ENCODE measurements around the gene RNASE13.

RNASE13 gene

DNA sequence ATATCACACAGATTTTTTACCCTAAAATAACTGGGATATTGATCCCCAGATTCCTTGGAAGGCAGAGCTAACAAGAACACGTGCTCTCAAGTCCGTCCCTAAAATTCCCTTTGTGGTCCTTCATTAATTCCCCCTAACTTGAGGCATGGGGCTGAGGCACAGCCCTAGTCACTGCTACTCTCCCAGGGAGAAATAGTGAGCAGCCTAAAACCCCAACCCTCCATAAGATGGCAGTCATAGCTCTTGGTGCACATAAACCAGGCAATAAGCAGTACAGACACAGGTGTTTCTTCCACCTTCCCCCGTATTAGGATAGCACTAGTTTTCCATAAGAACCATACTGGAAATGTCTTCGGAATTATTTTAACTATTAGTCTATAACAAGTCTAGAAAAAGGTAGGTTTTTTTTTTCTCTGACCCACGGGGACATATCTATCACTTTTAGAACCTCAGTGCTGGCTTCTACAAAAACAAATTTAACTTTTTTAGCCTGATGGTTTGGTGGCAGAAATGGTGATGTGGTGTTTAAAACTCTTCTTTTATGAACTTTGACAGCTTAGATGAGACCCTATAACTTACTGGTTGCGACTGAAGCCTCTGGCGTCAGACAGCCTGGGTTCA is 32.4 kb upstream of the RNASE13 start:
- no peak for DNase-seq (ENCODE audit: low read depth in 2 of 2)

DNA sequence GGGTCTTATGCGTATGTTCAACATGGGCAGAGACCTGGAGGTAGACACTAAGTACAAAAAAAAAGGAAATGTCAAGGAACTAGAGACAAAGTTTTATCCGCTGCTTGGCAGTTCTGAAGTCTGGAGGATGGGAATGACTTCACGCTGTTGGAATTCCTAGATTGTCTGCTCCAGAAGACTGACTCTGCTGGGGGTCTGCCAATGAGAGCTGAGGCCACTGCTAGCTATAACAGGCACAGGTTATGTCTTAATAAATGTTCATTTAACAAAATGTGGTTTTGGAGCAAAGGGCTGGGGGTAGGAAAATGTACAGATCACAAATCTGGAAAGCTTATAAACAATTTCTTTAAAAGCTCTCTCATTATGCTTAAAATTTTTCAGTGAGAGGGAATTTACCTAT is 28.9 kb upstream of the RNASE13 start:
- no peak for DNase-seq (ENCODE audit: low read depth in 2 of 2)

DNA sequence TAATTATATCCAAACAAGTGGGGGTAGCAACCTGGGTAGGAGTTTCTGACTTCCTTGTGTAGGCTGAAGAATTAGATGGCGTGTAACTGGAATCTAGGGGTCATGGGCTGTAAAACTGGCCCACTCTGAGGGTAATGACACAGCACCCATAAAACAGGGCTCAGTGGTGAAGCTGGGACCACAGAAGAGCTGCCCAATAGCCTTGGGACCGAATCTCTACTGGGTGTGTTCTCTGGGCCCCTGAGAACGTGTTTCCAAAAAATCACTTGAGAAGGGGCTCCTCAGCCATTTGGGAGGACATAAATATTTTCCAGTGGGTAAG is 26.7 kb upstream of the RNASE13 start:
- DNase-seq (ENCODE audit: low read depth in 2 of 2) = no peak

DNA sequence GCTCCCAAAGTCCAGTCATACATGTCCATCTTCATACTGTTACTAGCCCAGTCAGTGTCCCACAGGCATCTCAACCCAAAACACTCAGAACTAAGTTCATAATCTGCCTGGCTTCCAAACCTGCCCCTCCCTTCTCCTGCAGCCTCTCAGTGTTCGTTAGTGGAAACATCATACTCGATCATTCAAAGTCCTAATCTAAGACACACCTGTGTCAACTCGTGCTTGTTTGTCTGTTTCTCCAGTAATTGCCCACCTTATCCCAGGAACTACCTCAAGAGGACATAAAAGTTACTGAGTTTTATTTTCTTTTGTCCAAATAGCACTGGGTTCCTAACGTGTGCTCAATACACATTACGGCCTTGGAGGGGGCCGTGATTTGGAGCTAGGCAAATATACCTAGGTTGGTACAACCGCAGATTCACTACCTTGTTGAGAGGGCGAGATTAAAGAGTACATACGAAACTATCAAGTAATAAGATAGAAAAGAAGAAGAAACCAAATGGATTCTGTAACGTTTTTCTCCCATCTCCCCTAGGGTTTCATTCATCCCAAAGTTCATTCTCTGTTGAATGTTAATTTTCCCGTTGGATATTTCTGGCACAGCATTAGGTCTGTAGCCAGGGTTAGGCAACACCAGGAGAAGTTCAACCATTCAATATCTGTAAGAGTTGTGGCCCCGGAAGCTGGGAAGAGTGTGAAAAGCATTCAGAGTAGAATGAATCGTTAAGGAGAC is 26.2 kb upstream of the RNASE13 start:
- no peak for DNase-seq (ENCODE audit: low read depth in 2 of 2)

DNA sequence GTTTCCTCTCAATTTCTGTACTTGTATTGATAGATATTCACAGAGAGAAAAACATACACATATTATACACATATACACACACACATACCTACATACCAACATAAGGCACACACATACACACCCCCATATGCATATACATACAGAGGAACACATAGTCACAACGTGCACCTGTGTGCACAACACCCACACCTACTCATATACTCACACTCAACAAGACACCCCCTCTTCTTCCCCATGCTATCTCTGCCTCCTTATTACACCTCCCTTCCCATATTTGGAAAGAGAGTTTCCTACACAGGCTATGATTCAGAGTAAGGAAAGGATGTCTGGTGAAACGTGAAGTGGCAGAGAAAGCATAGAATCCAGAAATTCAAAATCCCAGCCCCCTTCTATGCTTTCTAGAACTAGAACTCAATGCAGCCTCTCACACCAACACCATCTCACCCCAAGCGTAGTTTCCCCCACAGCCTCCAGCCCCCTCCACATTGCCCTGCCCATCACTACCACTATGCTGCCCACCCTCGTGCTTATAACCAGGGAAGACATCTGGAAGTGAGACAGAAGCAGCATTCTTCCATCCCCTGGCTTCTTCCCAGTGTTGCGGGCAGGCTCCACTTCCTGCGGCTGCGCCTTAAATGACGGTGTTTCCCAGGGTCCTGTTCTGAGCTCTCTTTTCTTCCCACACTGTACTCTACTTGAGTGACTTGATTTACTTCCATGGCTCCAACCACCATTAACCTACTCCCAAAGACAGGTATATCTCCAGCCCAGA is 25.4 kb upstream of the RNASE13 start:
- DNase-seq (ENCODE audit: low read depth in 2 of 2) = no peak

DNA sequence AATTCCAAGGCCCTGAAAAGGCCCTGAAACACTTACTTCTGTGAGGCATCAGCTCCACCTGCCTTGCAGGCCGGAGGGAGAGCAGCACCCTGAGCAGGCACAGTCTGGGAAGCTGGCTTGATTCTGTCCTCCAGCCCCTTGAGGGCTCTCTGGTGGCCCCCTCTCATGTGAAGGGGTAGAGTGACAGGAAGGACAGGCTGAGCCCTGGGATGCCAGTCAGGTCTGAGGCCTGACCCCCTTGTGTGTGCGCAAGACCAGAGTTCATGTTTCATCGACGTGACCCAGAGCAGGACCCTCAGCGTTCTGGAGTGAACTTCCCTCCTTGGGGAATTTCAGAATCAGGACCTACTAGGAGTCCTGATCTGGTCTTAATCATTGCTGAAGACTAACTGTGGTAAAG is 24.3 kb upstream of the RNASE13 start:
- no peak for DNase-seq (ENCODE audit: low read depth in 2 of 2)

DNA sequence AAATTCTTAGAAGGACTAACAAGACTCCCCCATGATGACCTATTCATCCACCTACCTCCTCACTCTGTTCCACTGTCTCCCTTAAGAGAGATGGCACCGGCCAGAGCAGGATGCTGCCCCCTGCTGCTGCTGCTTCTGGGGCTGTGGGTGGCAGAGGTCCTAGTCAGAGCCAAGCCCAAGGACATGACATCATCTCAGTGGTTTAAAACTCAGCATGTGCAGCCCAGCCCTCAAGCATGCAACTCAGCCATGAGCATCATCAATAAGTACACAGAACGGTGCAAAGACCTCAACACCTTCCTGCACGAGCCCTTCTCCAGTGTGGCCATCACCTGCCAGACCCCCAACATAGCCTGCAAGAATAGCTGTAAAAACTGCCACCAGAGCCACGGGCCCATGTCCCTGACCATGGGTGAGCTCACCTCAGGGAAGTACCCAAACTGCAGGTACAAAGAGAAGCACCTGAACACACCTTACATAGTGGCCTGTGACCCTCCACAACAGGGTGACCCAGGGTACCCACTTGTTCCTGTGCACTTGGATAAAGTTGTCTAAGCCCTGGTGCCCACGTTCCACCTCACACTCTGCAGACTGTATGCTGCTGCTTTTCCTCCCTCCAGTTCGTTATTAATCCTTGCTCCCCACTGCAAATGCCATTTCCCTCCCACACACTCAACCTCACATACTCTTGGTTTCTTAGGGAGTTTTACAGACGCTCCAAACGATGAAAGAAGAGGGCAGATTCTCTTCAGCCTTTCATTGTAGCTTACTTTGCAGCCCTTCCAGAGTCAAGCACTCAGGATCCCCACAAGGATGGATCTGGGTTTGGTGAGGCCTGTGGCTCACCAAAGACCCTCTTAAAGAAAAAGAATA is 23.4 kb upstream of the RNASE13 start, which contains the start of gene RNASE8:
Gene RNASE8 (plus strand): TSS at position 20 of the 873 bp plus-strand sequence. CDS start 71 bp downstream, at position 91.
- no peak for DNase-seq (ENCODE audit: low read depth in 2 of 2)

DNA sequence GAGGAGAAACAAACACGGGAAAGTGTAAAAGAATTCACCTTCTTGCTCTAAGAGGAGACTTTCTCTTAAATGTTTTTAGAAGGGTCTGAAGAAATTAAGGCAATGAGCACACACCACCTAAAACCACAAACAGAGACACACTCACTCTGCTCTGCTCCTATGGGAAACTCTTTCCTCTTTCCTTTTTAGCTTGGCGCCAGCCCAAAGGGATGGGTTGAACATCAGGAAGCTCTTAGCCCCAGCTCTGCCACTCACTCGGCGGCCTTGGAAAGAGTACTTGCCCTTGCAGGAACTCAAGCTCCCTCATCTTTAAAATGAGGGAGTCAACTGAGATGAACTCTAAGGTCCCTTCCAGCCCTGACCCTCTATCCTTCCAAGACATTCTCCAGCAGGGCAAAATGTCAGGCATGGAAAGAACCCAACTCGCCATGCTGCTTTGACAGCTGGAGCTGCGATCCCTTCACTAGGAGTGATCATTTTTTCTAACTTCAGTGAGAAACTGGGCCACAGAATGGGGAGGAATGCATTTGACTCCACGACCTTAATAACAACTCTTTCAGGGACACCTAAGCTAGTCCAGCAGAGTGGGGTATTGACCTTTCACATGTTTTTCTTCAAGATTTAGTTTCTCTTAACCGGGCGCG is 22.0 kb upstream of the RNASE13 start:
- DNase-seq (ENCODE audit: low read depth in 2 of 2) = no peak

DNA sequence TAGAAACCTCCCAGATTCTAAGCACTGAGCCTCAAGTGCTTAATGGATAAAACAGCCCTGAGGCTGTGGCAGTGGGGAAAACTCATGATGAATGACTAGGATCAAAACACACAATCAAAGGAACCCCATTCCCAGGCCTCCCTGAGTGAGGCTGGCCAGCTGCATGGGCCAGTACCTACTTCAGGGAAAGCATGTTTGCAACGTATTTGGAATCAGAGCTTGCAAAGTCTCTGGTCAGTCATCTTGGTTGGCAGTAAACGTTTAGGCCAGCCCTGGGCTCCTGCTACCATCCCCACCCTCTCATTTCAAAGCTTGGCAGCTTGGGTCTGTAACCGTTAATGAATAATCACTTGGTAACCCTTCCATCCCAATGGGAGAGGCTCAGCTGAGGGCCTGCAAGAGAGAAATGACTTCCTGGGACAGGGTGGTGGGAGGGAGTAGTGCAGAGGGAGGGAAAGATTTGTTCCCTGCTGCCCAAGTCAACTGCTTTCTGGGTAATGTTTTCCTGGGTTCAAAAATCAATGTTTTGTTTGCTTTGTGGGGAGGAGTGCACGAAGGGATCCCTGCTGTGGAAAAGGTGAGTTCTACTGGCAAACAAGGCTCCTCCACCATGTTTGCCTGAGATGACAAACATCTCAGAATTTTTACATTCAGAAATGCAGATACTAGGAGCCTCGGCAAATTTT is 21.0 kb upstream of the RNASE13 start:
- DNase-seq (ENCODE audit: low read depth in 2 of 2) = no peak

DNA sequence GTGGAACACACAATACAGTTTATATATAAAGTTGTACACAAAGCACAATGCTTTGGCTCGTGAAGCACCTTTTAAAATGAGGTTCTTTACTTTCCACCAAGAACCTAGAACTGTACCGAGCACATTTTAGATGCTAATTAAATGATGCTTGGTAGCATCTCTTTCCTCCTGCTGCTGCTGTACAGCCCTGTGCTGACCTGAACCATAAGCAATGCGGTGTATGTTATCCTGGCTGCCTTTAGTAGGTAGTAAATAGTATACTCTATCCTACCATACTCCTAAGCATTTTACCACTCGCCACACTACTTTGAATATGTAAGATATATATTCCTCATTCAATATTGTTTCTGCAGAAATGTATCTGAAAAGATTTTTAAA is 20.1 kb upstream of the RNASE13 start:
- DNase-seq (ENCODE audit: low read depth in 2 of 2) = no peak

DNA sequence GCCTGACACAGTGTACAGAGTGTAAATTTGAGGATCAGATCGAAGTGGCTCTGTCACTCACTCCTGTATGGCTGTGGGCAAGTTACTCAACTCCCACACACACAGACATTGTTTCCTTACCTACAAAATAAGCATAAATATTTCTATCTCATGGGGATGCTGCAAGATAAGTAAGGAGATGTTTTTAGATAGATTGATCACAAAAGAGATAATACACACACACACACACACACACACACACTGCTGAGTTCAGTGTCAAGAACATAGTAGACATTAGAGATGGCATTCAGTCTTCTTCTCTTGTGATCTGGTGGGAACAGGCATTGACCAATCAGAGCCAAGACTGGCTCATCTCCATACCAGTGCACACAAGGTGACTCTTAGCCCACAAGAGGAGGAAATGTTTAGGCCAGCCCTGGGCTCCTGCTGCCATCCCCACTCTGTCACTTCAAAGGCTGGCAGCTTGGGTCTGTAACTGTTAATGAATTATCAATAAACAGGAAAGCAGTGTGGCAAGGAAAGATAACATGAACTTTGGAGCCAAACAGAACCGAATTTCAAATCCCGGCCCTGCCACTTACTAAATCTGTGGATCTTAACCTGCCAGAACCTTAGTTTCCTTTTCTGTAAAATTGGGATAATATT is 19.6 kb upstream of the RNASE13 start:
- DNase-seq (ENCODE audit: low read depth in 2 of 2) = no peak

DNA sequence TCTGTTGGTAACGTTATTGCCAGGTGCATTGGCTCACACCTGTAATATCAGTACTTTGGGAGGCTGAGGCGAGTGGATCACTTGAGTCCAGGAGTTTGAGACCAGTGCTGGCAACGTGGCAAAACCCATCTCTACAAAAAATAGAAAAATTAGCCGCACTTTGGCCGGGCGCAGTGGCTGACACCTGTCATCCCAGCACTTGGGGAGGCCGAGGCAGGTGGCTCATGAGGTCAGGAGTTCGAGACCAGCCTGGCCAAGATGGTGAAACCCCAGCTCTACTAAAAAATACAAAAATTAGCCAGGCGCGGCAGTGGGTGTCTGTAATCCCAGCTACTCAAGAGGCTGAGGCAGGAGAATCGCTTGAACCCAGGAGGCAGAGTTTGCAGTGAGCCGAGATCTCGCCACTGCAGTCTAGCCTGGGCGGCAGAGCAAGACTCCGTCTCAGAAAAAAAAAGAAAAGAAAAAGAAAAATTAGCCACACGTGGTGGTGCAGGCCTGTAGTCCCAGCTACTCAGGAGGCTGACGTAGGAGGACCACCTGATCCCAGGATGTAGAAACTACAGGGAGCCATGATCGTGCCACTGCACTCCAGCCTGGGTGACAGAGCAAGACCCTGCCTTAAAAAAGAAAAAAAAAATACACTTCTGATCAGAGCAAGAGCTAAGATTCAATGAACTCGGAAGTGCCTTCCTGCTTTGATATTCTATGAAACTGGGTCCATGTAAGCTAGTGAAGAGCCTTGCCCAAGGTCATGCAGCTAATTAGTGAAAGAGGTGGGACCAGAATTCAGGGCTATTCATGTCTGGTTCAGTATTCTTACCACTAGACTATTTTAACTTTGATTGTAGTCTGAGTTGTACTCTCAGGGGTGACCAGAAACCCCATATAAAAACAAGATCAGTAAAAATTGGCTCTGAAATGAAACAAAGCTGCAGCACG is 18.8 kb upstream of the RNASE13 start:
- DNase-seq (ENCODE audit: low read depth in 2 of 2) = no peak

DNA sequence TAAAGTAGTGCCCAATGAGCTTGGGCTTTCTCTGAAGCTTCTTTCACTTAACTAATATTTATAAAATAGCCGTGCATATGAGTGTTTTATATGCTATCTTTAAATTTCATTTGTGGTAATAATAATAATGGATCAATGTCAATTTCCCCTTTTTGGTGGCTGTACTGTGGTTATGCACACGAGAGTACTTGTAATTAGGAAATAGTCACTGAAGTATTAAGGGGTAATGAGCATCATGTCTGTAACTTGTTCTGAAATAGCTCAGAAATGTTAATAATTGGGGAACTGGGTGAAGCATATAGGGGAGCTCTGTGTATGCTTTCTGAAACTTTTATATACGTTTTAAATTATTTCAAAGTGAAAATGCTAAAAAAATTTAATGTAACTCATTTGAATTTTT is 16.0 kb upstream of the RNASE13 start:
- no peak for DNase-seq (ENCODE audit: low read depth in 2 of 2)

DNA sequence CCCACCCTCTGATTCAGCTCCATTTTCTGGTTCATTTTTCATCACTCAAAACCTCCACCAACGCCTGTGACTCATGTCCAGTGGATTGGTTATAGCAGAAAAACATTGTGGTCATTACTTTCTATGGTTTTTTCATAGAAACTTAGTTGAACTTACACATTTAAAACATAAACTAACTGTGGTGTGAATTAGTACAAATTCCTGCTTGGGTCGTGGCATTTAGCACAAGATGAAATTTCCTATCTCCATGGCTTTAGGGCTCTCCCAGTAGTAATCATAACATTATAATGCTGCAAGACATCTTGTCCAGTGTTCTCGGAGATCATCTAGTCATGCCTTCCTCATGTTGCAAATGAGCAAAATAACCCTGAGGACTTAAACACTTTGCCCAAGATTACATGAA is 14.7 kb upstream of the RNASE13 start:
- DNase-seq (ENCODE audit: low read depth in 2 of 2) = no peak

DNA sequence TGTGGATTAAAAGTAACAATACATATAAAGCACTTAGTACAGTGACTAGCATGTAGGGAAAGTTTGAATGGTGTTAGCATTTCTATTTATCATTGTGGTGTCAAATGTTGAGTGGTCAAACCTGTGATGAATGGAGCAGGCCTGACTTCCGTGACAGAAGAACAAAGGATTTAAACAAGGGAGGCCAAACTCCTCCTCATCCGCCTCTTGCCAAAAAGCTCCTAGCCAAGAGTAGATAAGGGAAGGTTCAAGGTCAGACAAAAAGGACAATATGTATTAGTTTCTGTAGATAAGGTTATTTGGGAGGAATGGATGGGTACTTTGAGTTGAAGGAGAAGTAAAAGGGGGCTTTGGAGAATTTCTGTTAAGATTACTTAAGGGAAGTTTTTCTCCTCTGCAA is 14.0 kb upstream of the RNASE13 start:
- no peak for DNase-seq (ENCODE audit: low read depth in 2 of 2)

DNA sequence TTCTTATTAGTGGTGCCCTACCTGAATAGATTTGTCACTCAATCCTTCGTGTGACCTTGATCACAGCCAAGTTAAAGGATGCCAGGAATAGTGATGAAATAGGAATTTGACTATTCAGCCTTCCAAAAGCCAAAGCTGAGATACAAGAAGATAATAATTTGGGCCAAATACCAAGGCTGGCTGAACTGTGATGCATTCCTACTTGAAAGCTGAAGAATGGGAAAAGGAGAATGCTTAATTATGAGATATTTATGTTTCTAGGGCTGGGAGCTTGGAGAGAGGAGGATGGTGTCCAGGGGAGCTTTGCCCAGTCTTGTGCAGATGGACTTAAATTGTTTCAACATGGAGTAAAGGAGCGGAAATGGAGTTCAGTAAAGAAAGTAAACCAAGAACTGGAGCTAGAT is 12.8 kb upstream of the RNASE13 start:
- DNase-seq (ENCODE audit: low read depth in 2 of 2) = no peak

DNA sequence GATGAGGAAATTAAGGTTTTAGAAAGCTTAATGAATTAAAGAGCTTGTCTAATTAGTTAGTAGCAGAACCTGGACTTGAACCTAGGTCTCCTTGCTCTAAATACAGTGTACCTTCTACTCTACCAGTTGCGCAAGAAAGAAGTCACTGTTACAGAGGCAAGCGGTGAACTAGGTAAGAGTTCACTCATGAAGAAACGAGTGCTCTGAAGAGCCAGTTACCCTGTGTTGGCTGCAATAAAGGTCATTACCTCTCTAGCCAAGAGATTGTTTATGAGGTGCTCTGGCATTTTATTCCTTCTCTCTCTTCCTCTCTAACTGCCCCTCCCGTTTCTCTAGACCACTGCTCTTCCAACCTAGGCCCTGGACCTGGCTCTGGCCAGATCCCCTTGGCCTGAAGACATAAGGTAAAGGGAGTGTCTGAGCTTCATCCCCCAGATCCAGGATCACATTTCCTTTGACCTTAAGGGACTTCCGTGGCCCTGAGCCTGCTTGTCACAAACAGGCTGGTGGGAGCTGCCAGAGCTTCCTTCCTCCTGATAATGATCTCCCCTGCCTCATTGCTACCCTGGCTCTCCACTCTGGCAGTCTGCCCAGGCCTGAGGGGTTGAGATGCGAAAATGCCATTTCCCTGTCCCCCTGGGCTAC is 9.5 kb upstream of the RNASE13 start:
- DNase-seq (ENCODE audit: low read depth in 2 of 2) = no peak

DNA sequence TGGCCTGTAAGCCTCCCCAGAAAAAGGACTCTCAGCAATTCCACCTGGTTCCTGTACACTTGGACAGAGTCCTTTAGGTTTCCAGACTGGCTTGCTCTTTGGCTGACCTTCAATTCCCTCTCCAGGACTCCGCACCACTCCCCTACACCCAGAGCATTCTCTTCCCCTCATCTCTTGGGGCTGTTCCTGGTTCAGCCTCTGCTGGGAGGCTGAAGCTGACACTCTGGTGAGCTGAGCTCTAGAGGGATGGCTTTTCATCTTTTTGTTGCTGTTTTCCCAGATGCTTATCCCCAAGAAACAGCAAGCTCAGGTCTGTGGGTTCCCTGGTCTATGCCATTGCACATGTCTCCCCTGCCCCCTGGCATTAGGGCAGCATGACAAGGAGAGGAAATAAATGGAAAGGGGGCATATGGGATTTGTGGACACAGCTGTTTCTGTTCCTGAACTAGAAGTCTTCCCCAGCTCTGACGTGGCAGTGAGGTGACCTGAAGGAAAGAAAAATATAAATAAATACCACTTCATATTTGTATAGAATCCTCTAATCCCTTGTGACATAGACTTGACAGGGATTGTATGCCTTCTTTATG is 8.9 kb upstream of the RNASE13 start:
- DNase-seq (ENCODE audit: low read depth in 2 of 2) = no peak
